GM19397 (cell line): ENCODE data around the gene ABHD2.

Experiments used
- ATAC-seq: cut with Tn5 transposase; IDR thresholded peaks from one replicate; pipeline ENCODE4 v1.9.1; 2021; ENCODE audit warnings: mild to moderate bottlenecking, moderate library complexity; ENCODE audit not compliant: unreplicated experiment

ABHD2 gene

GRCh38 chr15:89161666-89162065, 73.4 kb downstream of the ABHD2 start:
- ATAC-seq: no peak

DNA sequence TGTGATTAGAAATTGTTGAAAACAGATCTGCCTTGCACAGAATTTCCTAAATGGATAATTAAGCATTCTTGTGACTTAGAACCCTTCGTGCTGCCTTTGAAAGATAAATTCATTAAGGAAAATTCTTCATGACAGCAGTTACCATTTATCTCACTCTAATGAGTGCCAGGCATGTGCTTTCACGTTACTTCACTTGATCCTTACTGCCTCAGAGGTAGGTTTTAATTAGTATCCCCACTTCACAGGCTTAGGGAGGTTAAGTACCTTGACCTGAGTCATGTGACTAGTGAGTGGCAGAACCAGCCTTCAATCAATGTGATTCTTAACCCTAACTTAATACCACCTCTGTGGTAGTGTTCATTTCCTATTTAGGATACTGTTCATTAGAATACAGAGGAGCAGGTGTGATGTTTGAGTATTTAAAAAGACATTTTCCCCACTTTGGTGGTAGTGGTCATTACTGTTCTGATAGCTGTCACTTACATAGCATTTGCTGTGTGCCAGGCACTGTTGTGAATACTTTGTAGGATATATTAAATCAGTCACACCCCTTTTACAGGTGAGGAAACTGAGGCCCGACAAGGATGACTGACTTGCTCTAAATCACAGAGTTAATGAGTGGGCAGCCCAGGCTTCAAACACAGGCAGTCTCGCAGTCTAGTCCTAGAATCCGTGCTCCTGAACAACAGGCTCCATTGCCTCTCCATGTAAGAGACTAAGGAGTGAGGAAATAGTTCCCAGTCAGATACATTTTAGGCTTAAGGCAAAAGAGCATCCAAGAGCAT, 75.2 kb downstream of the ABHD2 start:
- no peak for ATAC-seq

DNA sequence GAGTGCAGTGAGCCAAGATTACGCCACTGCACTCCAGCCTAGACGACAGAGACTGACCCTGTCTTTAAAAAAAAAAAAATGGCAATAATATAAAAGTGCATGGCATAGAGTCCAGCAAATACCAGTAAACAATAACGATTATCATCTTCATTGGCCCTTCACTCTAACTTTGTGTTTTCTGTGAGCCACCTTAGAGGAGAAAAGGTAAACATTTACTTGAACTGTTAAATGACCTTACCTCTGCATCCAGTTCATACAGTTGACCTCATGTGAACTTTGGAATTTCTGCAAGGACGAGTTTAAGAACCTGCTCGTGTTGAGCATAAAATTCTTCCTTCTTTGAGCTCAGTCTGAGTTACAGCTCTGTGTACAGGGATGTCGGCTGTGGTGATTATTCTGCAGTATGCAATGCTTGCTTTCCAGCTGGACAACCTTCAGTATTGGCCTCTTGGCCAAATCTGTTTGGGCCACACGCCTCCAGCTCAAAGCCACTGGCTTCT, 76.5 kb downstream of the ABHD2 start:
- ATAC-seq: no peak

DNA sequence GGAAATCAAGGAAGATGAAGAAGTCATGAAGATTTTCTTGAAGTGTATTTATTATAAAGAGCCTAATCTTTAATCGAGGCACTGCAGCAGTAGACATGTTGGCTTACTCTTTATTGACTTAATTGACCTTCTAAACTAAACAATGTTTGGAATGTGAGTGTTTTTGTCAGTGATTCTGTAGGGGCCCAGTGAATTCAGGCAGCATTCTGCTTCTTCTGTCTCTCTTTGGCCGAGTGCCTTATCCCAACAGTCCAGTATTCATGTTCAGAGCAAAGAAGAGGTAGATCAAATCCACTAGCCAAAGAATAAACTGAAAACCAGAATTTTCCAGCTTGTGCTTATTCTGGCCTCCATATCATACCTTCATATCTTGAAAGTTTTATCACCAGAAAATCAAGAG, 77.4 kb downstream of the ABHD2 start:
- no peak for ATAC-seq

DNA sequence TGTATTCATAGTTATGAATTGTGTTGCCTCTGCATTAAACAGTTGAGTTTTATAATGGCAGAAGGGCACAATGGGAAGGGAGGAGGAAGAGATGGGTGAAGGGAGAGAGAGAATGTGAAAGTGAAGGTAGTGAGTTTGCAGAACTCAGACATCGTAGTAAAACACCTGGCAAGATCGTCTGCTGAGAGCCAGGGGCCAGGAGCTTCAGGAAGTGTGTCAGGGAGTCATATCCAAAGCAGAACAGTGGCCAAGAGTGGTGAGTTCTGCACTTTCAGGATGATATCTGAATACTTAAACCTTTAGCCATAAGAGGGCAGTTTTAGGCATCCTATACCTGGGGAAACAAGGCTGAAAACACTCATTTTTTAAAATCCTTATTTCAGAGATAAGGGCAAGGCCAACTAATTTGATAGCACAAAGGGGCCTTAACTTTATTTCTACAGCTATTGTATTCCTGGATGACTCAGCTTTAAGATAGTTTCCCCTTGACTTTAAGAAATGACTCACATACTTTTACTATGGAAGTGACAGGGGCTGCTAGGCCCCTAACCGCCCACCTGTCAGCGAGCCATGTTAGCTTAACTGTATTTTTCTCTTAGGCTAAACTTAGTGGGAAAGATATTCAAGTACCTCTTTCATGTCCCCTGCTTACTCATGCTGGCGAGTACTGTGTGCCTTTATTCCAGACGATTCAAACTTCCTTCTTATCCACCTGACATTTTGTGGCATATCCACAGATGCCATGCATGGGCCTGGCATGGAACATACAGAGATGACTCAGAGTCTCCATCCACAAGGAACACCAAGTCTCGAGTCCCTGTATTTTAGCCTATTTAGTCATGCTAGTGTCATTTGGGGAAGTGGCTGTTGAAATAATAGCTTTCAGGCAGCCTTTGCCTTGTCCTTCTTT, 79.3 kb downstream of the ABHD2 start:
- ATAC-seq: peak; percentile 59

- no peak for ATAC-seq
Observed at GRCh38 chr15:89168316-89168833, 80.1 kb downstream of the ABHD2 start.

GRCh38 chr15:89170364-89170763, 82.1 kb downstream of the ABHD2 start:
- no peak for ATAC-seq

DNA sequence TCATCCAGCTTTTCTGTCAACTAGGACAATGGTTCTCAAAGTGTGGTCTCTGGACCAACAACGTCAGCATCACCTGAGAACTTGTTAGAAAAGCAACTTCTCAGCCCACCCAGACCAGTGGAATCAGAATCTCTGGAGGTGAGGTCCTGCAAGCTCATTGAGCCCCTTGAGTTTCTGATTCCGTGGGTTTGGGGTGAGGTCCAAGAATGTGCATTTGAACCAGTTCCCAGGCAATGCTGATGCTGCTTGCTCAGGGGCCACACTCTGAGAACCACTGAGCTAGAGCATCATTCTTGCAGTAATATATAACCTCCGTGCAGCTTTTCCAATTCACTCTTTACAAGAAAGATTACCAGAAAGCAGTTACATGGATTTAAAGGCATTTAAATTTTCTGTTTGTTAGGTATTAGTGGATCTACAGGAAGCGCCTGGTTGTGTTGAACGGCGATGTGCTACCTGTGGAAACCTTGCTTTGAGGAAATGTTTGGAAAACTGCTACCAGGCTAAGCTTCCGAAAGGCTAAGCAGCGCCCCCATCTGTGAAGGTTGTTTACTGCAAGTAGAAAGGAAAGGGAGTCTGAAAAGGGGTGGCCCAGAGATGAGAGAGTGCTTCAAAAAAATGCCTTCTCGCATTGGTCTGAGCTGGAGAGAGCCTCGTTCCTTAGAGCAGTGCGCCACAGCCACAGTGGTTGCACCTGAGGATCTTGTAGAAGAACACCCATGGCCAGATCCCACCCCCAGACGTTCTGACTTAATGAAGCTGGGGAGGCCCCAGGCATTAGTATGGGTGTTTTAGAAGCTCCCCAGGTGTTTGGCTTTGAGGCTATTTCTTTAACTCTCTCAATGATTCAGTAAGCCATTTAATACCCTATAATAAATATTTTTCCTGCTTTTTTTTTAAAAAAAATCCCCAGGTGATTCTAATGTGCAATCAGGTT, 83.1 kb downstream of the ABHD2 start:
- no peak for ATAC-seq

- ATAC-seq: no peak
Observed at GRCh38 chr15:89172921-89173320, 84.7 kb downstream of the ABHD2 start.

- ATAC-seq: no peak
Observed at GRCh38 chr15:89174476-89174875, 86.2 kb downstream of the ABHD2 start.

DNA sequence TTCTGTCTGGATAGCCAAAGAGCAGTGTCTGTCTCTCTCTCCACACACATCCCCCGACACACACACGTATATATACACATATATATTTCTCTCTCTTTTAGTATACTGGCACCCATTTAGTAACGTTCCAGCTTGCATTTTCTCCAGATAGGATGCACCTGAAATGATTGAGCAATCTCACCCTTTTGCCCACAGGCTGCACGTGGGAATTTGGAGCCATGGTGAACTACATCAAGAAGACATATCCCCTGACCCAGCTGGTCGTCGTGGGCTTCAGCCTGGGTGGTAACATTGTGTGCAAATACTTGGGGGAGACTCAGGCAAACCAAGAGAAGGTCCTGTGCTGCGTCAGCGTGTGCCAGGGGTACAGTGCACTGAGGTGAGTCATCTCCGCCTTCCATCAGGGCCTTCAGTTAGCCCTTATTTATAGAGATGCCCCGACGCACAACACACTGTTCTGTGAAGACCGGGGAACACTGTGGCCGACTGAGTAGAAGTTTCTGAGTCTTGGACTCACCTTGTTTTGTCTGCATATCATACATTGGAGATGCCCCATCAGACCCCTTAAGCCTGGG, 87.4 kb downstream of the ABHD2 start:
- no peak for ATAC-seq

DNA sequence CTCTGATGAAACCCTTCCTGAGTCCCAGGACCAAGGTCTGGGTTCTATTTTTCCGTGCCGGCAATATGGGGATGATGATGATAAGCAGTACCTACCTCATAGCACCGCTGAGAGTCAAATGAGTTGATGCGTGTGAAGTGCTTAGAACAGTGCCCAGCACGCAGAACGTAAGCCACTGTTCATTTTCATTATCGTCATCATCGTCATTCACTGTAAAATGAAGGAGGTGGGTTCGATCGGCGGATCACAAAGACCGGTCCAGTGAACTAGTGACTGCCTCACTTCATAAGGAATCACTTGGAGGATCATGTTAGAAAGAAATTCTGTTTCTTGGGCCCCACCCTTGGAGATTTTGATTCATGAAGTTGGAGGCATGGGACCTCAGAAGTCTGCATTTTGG, 88.9 kb downstream of the ABHD2 start:
- no peak for ATAC-seq

DNA sequence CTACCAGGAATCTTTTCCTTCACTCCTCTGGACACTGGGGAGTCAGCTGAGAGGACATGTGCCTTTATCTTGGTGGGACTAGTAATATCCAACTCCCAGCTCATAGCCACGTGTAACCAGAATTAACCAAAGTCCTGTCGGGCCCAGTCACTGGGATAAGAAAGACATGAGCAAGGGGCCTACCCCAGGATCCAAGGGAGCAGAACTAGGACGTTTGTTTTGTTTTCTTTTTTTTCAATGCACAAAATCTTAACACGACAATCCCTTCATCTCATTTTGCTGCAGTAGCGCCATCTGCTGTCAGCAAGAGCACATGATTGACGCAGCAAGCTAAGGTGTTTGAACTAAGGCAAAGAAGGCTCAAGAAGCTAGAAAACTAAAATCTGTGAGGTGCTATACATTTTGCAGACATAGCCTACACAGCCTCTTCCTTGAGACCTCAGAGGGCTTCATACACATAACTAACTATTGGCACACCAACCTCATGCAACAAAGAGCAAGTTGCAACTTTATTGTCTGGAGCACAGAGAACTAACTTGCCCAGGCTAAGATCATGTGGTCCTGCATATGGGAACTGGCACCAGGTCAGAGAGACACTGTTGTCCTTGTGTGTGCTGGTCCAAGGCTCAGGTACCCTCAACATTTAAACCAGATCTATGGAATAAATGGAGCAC, 89.5 kb downstream of the ABHD2 start:
- no peak for ATAC-seq

DNA sequence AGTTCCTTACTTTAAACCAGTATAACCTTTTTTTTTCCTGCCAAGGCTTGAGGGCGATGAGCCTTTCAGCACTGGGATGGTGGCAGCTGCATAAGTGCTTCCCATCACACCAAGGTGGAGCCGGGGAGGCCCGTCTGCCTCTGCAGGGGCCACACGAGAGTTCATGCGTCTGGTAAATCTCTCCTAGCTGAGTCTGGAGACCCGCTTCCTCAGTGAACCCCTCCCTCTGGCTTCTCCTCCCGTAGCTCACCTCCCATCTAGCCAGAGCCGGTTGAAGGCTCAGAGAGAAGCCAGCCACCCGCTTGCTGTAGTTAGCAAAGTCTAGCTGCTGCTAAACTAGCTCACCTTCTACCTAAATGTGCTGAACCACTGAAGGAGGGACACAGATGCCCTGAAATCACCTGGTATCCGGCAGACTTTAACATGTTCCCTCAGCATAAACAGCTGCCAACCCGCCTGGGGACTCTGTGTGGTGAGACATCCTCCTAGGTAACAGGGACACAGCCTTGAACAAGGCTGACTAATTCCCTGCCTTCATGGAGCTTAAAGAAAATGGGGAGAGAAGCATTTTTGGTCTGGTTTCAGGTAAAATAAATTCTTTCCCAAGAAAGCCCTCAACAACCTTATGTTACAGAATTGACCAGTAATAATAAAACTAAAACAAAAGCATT, 90.2 kb downstream of the ABHD2 start:
- ATAC-seq: no peak

DNA sequence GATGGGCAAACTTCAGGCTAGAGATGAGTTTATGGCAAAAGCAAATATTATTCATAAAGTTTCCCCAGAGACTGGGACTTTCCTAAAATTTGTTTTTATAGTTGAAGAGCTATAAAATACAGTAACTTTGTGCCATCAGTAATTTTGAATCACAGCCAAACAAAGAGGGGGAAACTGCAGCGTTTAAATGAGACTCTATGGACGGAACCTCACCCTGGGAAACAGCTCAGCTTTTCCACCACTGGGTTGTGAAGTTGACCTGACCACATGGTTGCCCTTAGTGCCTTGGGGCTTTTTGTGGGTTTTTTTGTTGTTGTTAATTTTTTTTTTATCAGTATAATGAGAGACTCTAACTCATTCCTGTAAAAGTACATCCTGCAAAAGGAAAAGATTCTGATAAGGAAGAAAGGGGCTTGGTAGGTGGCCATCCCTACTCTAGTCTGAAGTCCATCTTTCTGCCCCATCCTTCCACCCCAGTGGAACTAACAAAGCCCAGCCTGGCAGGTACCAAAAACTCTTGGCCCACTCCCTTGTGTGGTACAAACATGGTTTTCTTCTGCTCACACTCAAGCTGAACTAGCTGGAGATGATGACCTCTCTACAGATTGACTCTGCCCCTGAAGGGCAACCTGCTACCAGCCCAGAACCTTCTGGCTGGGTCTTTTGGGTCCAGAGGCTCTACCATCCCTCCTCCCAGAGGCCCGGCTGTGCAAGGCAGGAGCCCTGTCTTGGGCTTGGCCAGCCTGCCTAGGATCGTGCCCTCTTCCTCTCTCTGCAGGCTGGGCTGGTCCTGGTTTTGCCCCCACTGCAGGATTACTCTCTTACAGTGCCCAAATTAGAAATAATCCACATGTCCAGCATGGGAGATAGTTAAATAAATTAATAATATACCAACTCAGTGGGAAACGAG, 92.0 kb downstream of the ABHD2 start:
- no peak for ATAC-seq

DNA sequence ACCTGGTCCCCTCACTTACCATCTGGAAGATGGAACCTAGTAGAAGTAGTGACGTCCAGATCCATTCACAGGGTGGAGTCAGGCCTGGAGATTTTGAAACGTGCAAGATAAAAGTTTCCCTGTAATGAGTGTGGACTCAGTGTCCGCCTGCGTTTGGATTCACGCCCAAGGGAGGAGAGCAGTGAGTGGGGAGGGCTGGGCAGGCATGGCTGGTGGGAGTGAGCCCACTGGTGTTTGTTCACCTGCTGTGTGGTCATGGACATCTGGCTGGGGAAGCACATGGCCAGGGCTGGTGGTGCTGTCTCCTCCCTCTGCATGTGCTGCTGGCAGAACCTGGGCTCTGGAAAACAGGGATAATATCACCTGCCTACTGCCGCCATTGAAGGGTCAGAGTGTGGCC, 96.1 kb downstream of the ABHD2 start:
- no peak for ATAC-seq

DNA sequence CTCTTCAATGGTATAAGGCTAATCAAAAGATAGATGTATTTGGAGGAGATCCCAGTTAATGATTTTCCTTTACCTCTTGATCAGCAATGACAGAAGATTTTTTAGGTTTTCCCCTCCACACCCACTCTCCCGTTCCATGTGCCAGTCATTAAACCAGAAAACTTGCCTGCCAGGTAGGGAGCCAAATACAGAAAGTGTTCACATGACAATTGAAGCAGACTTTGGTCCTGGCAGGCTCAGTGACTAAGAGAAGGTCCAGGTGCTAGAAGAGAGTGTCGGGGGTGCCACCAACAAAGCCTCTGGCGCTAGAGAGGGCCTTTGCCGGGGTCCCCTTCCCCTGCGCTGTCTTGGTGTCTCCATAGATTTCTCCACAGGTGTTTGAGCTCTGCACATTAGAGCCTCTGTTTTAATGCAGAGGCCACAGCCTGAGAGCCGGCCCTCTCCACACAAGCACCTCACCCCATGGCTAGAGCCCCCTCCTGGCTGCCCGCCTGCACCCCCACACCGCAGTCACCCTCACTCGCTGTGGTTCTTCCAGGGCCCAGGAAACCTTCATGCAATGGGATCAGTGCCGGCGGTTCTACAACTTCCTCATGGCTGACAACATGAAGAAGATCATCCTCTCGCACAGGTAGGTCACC, 96.8 kb downstream of the ABHD2 start:
- ATAC-seq: no peak

GRCh38 chr15:89186803-89187202, 98.5 kb downstream of the ABHD2 start:
- no peak for ATAC-seq
